Thyroid gland (tissue), 4 donors: ENCODE measurements around the gene MAD1L1. TPM values are rescaled to one million over a fixed set of nuclear protein-coding genes. Genes with fewer than 3 reads are reported as not detected.

ENCODE experiments used
- DNase-seq, 2 donors: peaks; one replicate each; pipeline ENCODE4 v3.0.0-alpha.2; 2019
- H3K27ac ChIP-seq, 3 donors: fragments of 200-600 bp; sonication (generic); 1 replicate in 2 of 3; 2 replicates in 1 of 3; pipeline ENCODE4 v1.5.1; 2016 to 2019; ENCODE audit warnings: mild to moderate bottlenecking in 1 of 3, moderate library complexity in 1 of 3
- H3K27me3 ChIP-seq: fragments of 200-600 bp; sonication (generic); one replicate; pipeline ENCODE4 v1.5.1; 2019
- H3K36me3 ChIP-seq, 2 donors: fragments of 200-600 bp; sonication (generic); one replicate each; pipeline ENCODE4 v1.5.1; 2016 to 2019
- H3K4me1 ChIP-seq, 2 donors: fragments of 200-600 bp; sonication (generic); one replicate each; pipeline ENCODE4 v1.5.1; 2017 to 2019
- H3K4me3 ChIP-seq, 3 donors: fragments of 200-600 bp; sonication (generic); replicated peaks in 1 of 3; 1 replicate in 2 of 3; 2 replicates in 1 of 3; pipeline ENCODE4 v1.5.1; 2016; ENCODE audit warnings: mild to moderate bottlenecking in 1 of 3
- H3K9me3 ChIP-seq: fragments of 200-600 bp; sonication (generic); one replicate; pipeline ENCODE4 v1.5.1; 2017
- POLR2A ChIP-seq, 2 donors: fragments of 450-650 bp; IDR thresholded peaks; one replicate each; pipeline ENCODE4 v1.6.1; 2017; ENCODE audit warnings: antibody characterized with exemption in 2 of 2, mild to moderate bottlenecking in 2 of 2, moderate library complexity in 1 of 2
- WGBS, 2 donors: methylation state at CpG; one replicate each; pipeline ENCODE4 v1.1.5; 2017; 5-methylcytosine and 5-hydroxymethylcytosine counted together
- intact Hi-C: fragments of 100-400 bp; cut with DNase I; formaldehyde crosslinking; loops from one replicate; pipeline ENCODE4 v1.15.1; 2023
- total RNA-seq, 4 donors: library from RNA; depleted of rRNA; stranded (reverse); fragments of >200 nt; gene quantifications; one replicate each; pipeline ENCODE4 v1.2.3, GENCODE V29; 2016
- TF ChIP-seq, protein P1 (sequence below), 6 experiments: fragments of 200-600 bp in 3 of 6; fragments of 450-650 bp in 3 of 6; sonication (generic) in 3 of 6; IDR thresholded peaks; one replicate each; pipeline ENCODE4 v1.5.1; 2016 to 2019; ENCODE audit warnings: antibody characterized with exemption in 6 of 6, mild to moderate bottlenecking in 2 of 6, inconsistent platforms in 1 of 6, moderate library complexity in 1 of 6

The MAD1L1 gene
- total RNA-seq, 4 donors from 2014 or later: 27.4 to 38.6 (median 33.9) TPM

- Histone ChIP-seq H3K27ac (no peak overlapping the region), H3K27me3 (no peaks in the 10 kb centered on the region), H3K4me3 (no peak overlapping the region), H3K9me3 (no peaks in the 10 kb centered on the region), H3K36me3 (no peaks in the 10 kb centered on the region), H3K4me1 (no peaks in the 10 kb centered on the region)
- WGBS, 2 donors: 98% methylated on average over 14 of the region's 15 CpGs
- intact Hi-C loops: no loop called here
- TF ChIP-seq POLR2A (IDR thresholded peaks at IDR 0.05): no peak
- TF ChIP-seq, protein P1, sequence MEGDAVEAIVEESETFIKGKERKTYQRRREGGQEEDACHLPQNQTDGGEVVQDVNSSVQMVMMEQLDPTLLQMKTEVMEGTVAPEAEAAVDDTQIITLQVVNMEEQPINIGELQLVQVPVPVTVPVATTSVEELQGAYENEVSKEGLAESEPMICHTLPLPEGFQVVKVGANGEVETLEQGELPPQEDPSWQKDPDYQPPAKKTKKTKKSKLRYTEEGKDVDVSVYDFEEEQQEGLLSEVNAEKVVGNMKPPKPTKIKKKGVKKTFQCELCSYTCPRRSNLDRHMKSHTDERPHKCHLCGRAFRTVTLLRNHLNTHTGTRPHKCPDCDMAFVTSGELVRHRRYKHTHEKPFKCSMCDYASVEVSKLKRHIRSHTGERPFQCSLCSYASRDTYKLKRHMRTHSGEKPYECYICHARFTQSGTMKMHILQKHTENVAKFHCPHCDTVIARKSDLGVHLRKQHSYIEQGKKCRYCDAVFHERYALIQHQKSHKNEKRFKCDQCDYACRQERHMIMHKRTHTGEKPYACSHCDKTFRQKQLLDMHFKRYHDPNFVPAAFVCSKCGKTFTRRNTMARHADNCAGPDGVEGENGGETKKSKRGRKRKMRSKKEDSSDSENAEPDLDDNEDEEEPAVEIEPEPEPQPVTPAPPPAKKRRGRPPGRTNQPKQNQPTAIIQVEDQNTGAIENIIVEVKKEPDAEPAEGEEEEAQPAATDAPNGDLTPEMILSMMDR (IDR thresholded peaks at IDR 0.05): no peak
- no peak for DNase-seq
Measured at GRCh38 chr7:2088801-2089200, 143.9 kb downstream of the MAD1L1 start.

GRCh38 chr7:2087744-2088143 lies 145.0 kb downstream of the MAD1L1 start:
- TF ChIP-seq, protein P1 (IDR thresholded peaks at IDR 0.05): no peak
- no peak for TF ChIP-seq POLR2A (IDR thresholded peaks at IDR 0.05)
- DNase-seq: no peak
- no peaks in the 10 kb centered on the region for H3K36me3 ChIP-seq
- 92 to 97% methylated on average over 11 of the region's 11 CpGs for WGBS, 2 donors
- no peak overlapping the region for H3K4me3 ChIP-seq
- no peaks in the 10 kb centered on the region for H3K9me3 ChIP-seq
- no peaks in the 10 kb centered on the region for H3K4me1 ChIP-seq
- H3K27me3 ChIP-seq: no peaks in the 10 kb centered on the region
- no peak overlapping the region for H3K27ac ChIP-seq
- intact Hi-C loops: no loop called here

DNA sequence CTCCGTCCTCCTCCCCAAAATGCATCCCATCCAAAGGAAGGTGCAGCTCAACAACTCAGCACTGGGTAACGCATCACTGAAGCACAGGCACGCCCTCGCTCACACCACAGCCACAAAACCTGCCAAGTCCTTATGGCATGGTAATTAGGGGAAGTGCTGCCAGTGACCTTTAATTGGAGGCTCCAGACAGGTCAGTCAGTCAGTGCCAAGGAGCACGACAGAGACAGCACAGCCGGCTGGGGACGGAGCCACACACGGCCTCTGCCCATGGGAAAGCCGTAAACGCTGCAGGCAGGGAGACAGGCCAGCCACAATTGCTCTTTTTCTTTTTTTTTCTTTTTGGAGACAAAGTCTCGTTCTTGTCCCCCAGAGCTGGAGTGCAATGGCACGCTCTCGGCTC lies 146.5 kb downstream of the MAD1L1 start:
- Histone ChIP-seq H3K27me3 (no peaks in the 10 kb centered on the region), H3K4me1 (no peaks in the 10 kb centered on the region), H3K9me3 (no peaks in the 10 kb centered on the region), H3K27ac (no peak overlapping the region), H3K36me3 (no peaks in the 10 kb centered on the region), H3K4me3 (no peak overlapping the region)
- WGBS, 2 donors: 88 to 89% methylated on average over 13 of the region's 13 CpGs
- DNase-seq: no peak
- intact Hi-C loops: no loop called here
- TF ChIP-seq POLR2A (IDR thresholded peaks at IDR 0.05): no peak
- TF ChIP-seq, protein P1 (IDR thresholded peaks at IDR 0.05): no peak

- TF ChIP-seq, protein P1 (IDR thresholded peaks at IDR 0.05): no peak
- TF ChIP-seq POLR2A (IDR thresholded peaks at IDR 0.05): no peak
- Histone ChIP-seq H3K9me3 (no peaks in the 10 kb centered on the region), H3K36me3 (no peaks in the 10 kb centered on the region), H3K4me3 (no peak overlapping the region), H3K27me3 (no peaks in the 10 kb centered on the region), H3K27ac (no peak overlapping the region), H3K4me1 (no peaks in the 10 kb centered on the region)
- intact Hi-C loops: no loop called here
- DNase-seq: no peak
- 95 to 99% methylated on average over 12 to 14 of the region's 16 CpGs for WGBS, 2 donors
Measured at GRCh38 chr7:2085804-2086203, 146.9 kb downstream of the MAD1L1 start.

DNA sequence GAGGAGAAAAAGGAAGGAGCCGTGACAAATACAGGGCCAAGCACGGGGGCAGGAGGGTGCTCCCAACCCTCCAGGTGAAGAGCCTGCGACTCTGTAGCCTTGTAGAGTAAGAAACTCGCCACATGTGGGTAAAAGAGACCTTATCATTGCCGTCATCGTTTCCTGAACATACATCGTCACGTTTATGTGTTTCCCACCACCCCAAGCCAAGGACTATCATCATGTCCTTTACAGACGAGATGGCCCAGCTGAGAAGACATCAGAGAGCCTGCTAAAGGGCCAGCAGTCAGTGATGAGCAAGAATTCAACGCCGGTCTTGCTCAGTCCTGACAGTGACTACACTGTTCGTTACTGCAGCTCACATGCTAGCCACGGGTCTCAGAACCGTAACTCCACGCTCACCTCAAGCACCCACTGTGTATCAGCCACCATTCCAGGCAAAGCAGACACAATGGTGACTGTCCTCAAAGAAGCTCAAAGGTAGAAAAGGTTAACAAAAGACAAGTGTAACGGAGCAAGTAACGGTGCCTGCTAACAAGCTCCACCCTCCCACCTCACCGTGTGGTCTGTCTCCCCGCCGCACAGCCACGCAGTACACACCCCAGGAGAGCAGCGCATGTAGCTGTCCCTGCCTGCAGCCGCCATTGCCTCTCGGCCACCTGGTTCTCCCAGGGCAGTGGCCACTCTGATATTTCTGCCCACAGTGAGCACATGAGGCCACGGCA lies 147.8 kb downstream of the MAD1L1 start:
- Histone ChIP-seq H3K27me3 (no peaks in the 10 kb centered on the region), H3K4me3 (no peak overlapping the region), H3K36me3 (no peaks in the 10 kb centered on the region), H3K4me1 (no peaks in the 10 kb centered on the region), H3K27ac (no peak overlapping the region), H3K9me3 (no peaks in the 10 kb centered on the region)
- intact Hi-C loops: no loop called here
- DNase-seq: no peak
- TF ChIP-seq, protein P1 (IDR thresholded peaks at IDR 0.05): no peak
- TF ChIP-seq POLR2A (IDR thresholded peaks at IDR 0.05): no peak
- 90 to 96% methylated on average over 25 of the region's 25 CpGs for WGBS, 2 donors
